ENCODE data around the gene POU2AF1.
A peak's percentile ranks its signal among the peaks of the same experiment; 100 is the strongest.

Gene POU2AF1

DNA sequence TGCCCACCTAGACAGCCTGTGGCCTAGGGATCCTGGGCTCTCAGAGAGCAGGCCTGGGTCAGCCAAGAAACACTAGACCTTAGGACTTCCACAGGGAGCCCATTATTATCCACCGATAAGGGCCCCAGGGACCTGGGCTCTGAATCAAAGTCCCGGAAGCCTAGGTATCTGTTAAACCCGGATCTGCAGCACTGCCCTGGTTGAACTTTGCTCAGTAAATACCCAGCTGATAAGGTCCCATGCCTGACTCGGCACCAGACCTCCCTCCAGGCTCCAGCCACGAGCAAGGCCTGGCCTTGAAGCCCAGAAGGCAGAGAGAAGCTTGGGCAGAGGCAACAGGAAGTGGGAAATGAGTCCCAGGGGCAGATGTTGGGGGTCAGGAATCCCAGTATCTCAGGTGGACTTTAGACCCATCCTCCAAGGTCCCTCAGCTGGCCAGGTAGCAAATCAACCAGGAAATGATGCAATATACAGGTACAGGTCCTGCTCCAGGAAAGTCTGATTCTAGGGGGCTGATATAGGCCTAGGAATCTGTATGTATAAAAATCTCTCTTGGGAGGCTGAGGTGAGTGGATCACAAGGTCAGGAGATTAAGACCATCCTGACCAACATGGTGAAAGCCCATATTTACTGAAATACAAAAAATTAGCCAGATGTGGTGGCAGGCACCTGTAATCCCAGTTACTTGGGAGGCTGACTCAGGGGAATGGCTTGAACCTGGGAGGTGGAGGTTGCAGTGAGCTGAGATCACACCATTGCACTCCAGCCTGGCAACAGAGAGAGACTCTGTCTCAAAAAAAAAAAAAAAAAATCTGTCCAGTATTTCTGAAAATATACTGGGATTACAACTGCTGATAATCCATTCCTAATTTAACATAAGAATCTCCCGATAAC, 18.7 kb downstream of the POU2AF1 start:
- no peak for DNase-seq

DNA sequence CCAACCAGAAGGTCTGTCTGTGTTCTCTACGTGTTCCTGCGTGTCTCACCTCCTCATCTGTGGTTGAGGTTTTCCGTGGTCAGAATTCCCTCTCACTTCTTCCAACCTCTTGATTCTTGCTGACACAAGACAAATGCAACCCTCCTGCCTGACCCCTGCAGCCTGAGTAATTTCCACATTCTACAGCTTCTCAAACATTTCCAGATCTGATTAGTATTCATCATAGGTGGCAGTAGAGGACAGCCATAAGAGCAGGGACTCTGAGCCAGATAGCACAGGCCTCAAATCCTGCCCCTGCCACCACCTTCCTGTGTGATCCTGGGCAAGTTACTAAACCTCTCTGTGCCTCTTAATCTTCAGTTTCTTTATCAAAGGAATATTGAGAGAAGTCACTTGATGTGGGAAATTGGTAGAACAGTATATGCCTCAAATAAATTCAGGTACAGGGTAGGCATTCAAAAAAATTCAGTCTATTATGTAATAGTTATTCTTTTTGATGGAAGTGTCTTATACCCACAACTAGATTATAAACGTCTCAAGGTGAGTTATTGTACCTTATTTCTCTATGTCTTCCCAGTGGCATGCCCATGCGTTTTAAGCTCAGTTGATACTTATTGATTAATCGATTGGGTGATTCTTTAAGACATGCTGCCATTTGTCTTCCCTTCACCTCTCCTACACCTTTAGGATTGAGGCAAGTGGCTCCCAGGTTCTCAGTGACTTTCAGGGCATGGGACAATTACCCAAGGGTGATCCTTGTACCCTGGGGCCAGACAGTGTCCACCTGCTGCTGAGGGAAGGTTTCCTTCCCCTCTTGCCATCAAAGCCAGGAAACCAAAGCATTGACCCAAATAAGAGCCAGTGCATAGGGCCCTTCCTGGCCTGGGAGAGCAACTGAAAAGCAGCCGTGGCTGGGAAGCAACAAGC, 19.6 kb downstream of the POU2AF1 start:
- peak in 1 of 5 experiments; percentile 5 for DNase-seq

DNA sequence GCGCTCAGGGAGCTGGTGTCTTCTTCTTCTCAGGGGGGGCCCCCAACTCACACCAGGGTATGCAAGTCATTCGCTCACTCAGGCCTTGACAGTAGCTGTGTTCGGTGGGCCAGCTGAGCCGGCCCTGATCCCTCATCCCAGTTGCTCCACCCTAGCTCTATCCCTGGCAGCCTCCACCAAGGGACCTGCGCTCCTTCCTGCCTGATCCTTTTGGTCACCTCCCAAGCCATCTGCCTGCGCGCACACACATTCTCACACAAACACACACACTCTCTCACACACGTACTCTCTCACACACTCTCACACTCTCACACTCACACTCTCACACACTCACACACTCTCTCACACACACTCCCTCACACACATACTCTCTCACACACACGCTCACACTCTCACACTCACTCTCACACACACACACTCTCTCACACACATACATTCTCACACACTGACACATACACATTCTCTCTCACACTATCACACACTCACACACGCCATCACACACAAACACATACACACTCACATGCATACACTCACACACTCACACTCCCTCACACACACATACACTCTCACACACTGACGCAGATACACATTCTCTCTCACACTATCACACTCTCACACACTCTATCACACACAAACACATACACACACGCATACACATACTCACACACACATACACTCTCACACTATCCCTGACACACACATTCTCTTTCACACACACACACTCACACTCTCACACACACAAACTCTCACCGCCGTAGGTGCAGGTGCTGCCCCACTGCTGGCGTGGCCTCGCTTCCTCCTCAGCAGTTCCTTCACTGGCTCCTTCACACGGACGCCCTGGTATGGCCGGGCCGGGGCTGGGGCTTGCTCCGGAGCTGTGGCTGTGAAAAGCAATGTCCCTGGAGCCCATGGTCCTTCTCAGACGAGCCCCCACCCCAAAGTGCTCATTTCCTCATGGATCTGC, 20.8 kb downstream of the POU2AF1 start:
- no peak for DNase-seq

DNA sequence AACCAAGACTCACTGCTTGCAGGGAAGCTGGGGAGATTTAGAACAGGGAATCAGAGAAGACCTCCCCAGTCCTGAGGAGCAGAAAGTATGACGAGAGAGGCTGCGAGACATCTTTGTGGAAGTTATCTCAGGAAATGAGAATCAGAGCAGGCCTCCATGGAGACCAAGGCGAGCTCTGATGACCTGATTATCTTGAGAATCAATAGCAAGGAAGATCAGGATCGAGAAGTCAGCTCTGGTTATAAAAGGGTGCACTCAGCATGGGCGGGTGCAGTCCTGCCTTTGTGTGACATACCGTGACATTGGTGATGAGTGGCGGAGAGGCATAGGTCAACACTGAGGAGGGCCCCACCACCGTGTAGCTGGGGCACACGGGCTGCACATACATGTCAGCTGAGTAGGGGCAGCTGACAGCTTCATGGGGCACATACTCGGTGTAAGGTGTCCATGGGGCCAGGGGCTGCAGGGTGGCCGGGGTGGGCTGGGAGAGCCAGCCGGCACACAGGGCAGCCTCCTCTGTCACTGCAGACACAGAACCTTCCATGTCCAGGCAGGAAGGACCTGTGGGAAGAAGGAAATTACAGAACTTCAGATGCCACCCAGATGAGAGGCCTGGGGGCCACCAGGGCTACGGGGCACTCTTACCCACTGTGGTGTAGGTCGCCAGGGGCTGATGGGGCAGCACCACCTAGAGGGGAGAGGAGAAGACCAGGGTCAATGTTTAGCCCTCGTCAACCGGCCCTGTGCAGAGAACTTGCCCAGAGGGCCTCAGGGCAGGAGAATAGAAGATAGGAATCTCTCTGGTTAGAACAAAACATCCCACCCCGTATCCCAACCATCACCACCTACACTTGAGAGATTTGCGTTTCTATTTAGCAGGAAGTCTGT, 21.7 kb downstream of the POU2AF1 start:
- DNase-seq = no peak

DNA sequence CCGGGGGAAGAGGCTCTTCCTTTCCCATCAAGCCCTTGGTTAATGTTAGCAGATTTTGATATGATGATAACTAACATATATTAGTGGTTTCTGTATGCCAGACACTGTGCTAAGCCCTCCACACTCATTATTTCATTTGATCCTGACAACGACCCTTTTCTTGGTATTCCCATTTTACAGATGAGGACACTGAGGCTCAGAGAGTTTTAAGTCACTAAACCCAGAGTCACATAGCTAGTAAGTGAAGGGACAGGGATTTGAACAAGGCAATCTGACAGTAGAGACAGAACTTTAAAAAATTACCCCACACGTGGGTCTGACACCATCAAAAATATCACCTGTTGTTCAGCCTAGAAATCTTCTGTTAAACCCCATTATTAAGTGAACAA, 22.4 kb downstream of the POU2AF1 start:
- no peak for DNase-seq

DNA sequence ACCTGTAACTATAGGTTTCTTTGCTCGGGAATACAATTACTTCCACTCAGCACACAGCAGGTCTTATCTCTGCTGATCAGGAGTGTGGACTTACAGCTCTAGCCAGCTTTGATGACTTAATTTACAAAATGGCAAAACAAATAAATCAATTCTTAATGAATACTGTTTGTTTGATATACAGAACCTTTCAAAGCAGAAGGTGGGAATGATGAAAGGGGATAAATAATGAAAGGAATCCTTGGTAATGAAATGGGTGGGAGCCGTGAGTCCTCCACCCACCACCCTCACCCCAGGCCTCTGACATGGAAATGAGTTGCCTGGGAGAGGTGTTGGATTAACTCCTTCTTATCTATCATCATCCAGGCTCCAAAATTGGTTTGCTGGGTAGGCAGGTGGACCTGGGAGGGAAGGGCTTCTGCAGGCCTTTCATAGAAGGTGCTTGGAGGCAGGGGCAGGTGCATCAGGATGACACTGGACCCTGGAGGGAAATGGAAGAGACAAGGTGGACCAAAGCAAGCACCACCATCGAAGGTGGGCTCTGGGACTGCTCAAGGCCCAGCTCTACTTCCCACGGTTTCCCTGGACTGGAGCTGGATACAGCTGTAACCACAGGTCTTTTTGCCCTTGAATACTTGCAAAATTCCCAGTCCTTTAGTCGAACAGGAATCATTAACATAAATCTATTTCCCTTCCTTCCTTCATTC, 23.0 kb downstream of the POU2AF1 start:
- no peak for DNase-seq

DNA sequence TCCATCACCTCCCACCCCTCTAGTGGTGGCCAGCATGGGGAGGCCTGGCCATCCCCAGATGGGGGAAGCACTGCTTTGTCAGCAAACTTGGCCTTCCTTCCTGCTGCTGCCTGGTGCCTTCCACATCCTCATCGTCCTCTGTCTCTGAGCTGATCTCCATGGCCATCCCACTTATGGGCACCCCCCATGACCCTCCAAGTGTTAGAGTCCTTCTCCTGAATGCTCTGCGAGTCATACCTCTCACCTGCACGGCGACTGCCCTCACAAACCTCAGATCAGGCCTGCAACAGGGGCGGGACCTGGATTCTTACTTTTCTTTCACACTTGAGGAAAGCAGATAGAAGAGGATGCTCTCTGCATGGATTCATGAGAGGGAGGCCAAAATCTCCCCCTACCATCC, 24.0 kb downstream of the POU2AF1 start:
- no peak for DNase-seq

DNA sequence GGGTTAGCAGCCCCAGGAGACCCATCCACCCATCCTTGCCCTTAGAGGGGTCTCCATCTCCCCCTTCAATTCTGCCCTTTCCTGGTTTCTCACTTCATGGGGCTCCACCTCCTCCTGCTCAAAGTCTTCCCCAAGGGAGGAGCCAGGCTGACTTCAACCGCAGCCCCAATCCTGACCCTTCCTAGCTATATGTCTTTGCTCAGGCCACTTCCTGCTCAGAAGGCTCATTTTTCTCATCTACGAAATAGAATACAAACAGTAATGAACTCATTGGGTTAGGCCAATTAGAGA, 24.5 kb downstream of the POU2AF1 start:
- no peak for DNase-seq

DNA sequence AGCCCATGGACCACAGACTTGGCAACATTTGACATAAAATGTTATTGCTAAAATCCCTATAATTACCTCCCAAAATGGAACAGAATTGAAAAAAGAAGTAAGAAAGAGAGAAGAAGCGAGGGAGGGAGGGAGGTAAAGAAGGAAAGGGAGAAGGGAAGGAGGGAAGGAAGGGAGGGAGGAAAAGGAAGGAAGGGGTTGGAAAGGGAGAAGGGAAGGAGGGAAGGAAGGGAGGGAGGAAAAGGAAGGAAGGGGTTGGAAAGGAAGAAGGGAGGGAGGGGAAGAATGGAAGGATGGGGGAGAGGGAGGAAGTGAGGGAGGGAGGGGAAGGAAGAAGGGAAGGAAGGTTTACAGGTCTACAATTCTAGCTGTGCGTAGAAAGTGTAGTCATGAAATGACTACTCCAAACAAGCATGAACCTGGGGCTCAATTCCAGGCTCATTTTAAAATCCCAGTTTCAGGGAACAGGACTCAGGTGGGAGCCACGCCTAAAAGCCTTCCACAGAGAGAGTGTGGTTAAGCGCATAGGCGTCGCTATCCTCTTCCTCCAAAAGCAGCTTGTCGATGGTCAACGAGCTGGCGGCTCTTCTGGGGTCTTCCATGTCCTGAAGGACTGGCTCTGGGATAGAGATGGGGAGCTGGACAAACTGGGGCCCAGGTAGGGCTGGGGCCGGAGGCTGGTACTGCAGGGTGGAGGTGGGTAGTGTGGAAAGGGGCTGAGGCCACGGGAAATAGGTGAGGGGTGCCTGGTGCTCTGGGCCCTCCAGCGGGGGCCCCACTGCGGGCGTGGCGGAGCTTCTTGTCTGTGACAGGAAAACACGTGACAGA, 25.1 kb downstream of the POU2AF1 start:
- no peak for DNase-seq

DNA sequence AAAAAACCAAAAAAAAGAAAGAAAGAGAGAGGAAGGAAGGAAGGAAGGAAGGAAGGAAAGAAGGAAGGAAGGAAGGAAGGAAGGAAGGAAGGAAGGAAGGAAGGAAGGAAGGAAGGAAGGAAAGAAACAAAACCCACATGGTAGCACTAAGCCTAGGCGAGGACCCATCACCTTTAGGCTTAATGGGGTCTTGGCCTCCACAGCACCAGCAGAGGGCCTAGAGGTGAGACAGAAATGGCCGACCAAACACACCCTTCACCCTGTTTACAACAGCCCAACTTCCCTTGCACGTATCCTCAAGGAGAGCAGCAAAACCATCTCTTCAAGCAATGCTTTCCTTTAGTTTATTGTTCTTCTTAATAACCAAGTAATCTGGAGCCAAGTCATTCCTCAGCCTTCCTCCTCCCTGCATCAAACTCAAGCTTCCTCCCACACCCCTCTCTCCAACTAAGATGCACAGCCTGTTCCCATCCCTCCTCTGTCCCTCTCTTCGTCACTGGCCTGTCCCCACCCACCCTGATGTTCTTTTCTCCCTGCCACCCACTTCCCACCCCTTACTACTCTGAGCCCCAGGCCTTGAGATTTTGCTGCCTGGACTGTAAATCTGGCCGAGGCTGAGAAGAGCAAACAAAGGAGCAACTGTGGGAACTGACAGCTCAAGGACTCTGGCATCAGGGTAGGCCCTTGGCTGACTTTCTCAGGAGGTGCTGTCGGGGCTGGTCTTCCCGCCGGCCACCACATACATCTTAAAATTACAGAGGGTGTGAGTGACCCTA, 26.0 kb downstream of the POU2AF1 start:
- no peak for DNase-seq

DNA sequence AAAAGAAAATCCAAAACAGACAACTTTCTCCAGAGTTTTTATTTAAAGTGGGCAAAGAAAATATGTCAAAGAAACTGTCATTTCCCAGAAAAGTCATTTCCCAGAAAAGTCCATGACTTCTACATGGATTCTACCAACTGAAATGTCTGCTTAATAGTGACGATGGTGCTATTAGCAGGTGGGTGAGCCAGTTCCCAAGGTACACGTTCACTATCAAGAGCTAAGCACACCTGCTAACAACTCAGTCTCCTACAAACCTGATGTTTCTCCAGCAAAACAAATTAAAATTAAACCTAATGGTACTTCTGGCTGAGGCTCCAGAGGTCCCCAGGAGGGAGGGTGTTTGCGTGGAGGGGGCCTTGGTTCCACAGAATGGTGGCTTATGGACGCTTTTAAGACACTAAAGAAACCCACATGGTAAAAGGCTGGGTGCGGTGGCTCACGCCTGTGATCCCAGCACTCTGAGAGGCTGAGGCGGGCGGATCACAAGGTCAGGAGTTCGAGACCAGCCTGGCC, 26.8 kb downstream of the POU2AF1 start:
- no peak for DNase-seq

DNA sequence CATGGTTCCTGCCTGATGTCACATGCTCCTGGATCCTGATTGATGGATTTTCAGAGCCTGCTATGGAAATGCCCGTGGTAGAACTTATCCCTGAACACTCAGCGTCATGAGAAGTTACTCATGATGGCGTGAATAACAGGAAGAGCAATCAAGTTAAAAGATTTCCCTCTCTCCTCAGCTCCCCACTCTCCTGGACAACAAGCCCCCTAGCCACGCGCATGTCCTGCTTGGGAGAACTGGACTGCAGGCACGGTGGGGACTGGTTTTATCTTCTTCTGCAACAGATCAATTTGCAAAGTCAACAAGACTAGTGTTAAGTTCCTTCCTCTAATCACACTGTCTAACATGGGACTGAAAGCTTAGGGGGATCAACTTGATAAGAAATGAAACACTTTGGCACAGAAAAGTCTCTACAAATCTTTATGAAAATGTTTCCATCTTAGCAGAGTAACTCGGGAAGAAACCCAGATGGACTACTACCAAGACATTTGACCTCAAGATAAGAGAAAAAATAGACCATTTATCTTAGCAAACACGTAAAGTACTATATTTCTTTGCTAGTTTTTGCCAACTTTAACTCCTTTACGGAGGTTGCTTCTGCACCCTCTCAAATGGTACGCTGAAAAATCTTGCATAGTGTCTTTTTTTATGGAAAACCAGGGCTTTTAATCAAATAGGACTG, 27.6 kb downstream of the POU2AF1 start:
- DNase-seq = no peak

DNA sequence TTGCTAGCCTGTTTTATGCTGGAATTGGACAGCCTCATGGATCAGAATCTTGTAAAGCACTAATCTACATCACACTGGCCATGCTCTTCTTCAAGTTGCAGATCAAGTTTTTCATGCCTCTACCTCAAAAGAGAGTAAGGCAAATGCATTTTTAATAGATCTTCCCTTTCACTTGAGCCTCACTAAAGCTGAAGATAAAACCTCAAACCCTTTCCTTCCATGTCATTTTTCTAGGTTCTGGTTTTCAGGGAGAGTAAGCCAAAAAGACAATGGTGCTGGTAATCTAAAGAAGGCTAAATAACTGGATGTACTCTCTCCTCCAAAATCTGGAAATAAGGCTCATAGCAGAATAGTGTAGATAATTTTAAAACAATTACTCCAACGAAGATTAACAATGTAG, 28.3 kb downstream of the POU2AF1 start:
- DNase-seq = no peak

DNA sequence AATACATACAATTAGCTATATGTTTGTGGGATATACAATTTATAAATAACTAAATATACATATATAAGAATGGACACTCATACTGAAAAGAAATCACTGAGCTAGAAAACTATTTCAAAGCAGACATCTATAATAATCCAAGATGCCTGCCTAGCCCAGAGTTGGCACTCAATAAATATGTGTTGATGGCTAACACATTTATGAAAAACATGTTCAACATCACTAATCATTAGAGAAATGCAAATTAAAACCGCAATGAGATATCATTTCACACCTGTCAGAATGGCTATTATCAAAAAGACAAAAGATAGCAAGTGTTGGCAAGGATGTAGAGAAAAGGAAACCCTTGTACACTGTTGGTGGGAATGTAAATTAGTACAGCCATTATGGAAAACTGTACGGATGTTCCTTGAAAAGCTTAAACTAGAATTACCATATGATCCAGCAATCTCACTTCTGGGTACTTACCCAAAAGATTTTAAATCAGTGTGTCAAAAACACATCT, 29.8 kb downstream of the POU2AF1 start:
- no peak for DNase-seq

DNA sequence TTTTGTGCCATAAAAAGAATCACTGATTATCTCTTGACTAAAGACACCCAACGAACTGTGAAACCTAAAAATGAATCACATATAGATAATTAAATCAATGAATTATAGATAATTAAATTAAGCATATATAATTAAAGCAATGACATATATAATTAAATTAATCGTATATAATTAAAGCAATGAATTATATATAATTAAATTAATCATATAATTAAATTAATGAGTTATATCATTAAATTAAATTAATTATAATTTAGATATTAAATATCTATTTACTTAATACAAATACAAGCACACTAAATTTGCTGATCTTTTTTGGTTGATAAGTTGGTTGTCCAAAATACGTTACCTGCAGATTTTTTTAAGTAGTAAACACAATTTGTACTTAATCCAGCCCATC, 30.9 kb downstream of the POU2AF1 start:
- DNase-seq = no peak

DNA sequence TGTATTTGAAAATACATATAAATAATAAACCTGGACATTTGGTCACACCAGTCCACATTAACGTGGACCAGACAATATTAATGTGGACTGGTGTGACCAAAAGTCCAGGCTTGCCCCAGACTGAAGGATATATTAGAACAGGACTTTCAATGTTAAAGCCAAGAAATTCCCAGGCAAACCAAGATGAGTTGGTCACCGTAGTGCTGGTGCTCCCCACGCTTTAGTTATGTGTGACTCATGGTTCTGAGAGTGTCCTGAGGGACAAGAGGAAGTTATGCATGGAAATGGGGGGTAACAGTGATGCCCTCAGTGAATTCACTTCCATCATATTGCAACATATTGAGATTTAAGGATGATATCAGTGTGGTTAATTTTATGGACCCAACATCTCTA, 31.4 kb downstream of the POU2AF1 start:
- no peak for DNase-seq

DNA sequence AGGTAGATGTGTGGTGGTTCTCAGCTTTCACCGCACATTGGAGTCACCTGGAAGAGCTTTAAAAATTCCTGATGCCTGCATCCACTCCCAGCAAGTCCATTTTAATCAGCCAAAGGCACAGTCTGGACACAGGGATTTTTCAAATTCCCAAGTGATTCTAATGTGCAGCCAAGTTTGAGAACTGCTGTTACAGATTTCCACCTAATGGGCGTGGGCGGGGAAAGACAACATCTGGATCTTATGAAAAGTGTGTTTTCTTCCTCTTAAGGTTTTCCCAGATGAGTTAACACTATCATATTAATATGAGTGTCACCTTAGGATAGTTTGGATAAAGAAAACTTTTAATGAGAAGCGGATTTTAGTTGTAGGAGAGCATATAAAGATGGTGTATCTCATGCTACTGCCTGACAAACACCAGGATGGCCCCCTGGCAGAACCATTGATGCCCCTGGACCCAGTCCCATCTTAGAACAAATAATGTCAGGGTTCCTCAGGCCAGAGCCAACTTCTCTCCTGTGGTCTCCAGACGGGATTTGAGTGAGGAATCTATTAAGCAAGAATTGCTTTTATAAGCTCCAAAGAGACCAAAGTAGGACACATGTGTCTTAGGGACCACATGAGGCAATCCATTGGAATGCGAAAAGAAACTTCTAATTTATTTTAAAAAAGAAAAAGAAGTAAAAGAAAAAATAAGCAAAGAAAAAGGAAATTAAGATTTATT, 31.9 kb downstream of the POU2AF1 start:
- no peak for DNase-seq

DNA sequence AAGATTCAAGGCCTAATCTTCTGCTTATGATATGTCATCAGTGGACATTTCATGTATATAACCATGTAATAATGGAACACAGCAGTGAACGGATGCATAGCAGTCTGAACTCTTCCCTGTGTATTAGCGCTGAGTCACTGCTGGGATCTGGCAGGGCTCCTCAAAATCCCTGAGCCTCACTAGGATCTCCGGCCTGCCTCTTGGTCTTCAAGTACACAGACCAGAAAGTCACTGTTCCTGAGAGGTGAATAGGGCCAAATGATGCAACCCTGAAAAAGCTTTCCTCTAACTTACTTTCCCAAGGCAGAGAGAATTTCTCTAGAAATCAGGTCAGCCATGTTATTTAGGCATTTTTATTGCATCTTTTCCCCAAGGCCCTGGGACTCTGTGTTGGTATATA, 35.0 kb downstream of the POU2AF1 start:
- DNase-seq = no peak

All from T-helper 2 cell (primary cell).